ENCODE results near the gene ZNF697. TPM values are rescaled to one million over a fixed set of nuclear protein-coding genes. Genes with fewer than 3 reads are reported as not detected.
"Not testable (repeated sequence)": the region's sequence is repeated elsewhere in the genome, so short reads cannot be mapped to it uniquely, and the experiment has no call there.

The ZNF697 gene
- polyA plus RNA-seq, 1 experiment: 12.9 TPM

DNA sequence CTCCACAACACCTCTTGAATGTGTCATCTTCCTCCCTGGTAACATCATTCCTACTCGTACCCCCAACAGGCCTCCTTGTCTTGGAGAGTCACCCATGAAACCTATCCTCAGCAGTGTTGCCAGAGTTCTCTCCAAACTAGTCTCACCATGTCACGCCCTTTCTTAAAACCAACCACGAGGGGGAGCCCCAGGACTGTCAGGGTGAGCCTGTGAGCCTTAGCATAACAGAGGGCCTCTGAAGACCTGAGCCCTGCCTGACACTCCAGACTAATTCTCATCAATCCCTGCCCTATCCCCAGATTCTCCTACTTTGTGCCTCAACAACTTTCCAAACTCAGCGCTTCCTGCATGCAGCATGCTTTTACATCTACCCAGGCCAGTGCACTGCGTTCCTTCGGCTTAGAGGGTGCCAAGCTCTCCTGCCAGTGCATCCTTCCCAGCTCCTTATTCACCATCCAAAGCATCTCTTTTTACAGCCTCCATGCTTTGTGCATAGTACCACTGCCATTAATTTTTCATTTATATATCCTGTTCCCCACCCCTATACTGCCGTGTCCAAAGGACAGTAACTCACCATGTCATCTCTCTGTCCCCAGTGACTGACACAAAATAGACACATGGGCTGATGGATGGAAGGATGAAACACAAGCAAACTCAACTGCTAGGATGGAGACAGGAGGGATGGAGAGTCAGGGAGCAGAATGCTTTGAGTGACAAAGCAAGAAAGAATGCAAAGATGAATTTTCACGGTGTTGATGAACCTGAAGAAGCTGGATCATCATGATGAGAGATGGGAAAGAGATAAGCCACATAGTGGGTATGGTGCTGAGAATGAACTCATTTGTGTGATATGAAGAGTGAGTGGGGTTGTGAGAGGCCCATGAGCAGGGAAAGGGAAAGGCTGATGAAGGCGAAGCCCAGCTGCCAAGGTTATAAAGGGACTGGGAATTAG lies 34.0 kb downstream of the ZNF697 start:
- POLR2A ChIA-PET: interaction anchor here (0.7 to 1.6 kb wide), 2 partner anchors 31 to 61 kb away, joined by 3 to 8 read pairs; no protein-coding TSS in a partner anchor
- CTCF ChIA-PET: interaction anchor here (0.7 to 5.4 kb wide), 18 partner anchors 8 to 242 kb away, joined by 3 to 107 read pairs (median 6); partner anchors contain the start of genes PHGDH and ZNF697

DNA sequence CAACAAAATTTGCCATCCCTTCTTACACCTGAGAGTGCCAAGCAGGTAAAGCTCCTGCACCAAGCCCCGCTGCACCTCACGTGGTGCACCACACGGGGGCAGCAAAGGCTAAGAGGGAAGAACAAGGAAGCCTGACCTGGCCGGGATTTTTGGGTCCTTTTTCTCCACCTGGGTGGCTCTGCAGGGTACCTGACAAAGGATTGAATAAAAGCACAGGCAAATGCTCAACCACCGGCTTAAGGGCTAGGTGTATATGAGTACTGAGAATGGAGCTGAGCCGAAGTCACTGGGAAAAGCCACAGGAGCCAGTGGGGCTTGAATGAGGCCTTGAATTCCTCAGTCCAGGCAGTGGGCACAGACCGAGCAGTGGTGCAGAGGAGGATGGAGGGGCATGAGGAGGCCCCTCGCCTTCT lies 36.4 kb downstream of the ZNF697 start:
- TF ChIP-seq, protein P1, sequence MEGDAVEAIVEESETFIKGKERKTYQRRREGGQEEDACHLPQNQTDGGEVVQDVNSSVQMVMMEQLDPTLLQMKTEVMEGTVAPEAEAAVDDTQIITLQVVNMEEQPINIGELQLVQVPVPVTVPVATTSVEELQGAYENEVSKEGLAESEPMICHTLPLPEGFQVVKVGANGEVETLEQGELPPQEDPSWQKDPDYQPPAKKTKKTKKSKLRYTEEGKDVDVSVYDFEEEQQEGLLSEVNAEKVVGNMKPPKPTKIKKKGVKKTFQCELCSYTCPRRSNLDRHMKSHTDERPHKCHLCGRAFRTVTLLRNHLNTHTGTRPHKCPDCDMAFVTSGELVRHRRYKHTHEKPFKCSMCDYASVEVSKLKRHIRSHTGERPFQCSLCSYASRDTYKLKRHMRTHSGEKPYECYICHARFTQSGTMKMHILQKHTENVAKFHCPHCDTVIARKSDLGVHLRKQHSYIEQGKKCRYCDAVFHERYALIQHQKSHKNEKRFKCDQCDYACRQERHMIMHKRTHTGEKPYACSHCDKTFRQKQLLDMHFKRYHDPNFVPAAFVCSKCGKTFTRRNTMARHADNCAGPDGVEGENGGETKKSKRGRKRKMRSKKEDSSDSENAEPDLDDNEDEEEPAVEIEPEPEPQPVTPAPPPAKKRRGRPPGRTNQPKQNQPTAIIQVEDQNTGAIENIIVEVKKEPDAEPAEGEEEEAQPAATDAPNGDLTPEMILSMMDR (IDR thresholded peaks at IDR 0.05; ENCODE audit: low read depth, low read length): peak; percentile 93
- H3K27ac ChIP-seq (ENCODE audit: low read depth, low read length): no peak overlapping the region
- DNase-seq (ENCODE audit: low read depth, low spot score): no peak
- ChIA-PET CTCF (interaction anchor here (0.6 to 4.0 kb wide), 23 partner anchors 9 to 168 kb away, joined by 3 to 84 read pairs (median 5); partner anchors contain the start of genes PHGDH and ZNF697), POLR2A (no interaction called here)
- peaks cover 3% of the 10 kb centered on the region for H3K27me3 ChIP-seq (ENCODE audit: control insufficient read depth, insufficient read depth, low read length)
- H3K9me3 ChIP-seq (ENCODE audit: control insufficient read depth, insufficient read depth, low read length): no peaks in the 10 kb centered on the region
- no peak overlapping the region for H3K4me3 ChIP-seq (ENCODE audit: low read depth, low read length)

More for the DNA sequence above, 34.0 kb downstream of the ZNF697 start:
- TF ChIP-seq, protein P1 (IDR thresholded peaks at IDR 0.05; ENCODE audit: low read depth, low read length): peak; percentile 84
- no peaks in the 10 kb centered on the region for H3K9me3 ChIP-seq (ENCODE audit: control insufficient read depth, insufficient read depth, low read length)
- peaks cover 3% of the 10 kb centered on the region for H3K27me3 ChIP-seq (ENCODE audit: control insufficient read depth, insufficient read depth, low read length)
- no peak overlapping the region for H3K4me3 ChIP-seq (ENCODE audit: low read depth, low read length)
- DNase-seq (ENCODE audit: low read depth, low spot score): peak; percentile 75
- no peak overlapping the region for H3K27ac ChIP-seq (ENCODE audit: low read depth, low read length)

DNA sequence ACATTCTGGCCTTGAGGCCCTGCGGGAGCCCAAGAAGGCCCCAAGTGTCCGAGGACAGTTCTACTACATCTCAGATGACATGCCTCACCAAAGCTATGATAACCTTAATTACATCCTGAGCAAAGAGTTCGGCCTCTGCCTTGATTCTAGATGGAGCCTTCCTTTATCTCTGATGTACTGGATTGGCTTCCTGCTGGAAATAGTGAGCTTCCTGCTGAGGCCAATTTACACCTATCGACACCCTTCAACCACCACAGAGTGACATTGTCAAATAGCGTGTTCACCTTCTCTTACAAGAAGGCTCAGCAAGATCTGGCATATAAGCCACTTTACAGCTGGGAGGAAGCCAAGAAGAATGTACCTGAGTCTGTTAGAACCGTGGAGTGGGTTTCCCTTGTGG lies 39.2 kb downstream of the ZNF697 start:
- H3K4me3 ChIP-seq (ENCODE audit: low read depth, low read length); POLR2A ChIA-PET; H3K27ac ChIP-seq (ENCODE audit: low read depth, low read length); H3K9me3 ChIP-seq (ENCODE audit: control insufficient read depth, insufficient read depth, low read length); H3K27me3 ChIP-seq (ENCODE audit: control insufficient read depth, insufficient read depth, low read length); DNase-seq (ENCODE audit: low read depth, low spot score): not testable (repeated sequence)
- CTCF ChIA-PET: interaction anchor here (0.6 to 4.0 kb wide), 5 partner anchors 30 to 468 kb away, joined by 3 to 78 read pairs (median 4); partner anchors contain the start of gene WARS2

DNA sequence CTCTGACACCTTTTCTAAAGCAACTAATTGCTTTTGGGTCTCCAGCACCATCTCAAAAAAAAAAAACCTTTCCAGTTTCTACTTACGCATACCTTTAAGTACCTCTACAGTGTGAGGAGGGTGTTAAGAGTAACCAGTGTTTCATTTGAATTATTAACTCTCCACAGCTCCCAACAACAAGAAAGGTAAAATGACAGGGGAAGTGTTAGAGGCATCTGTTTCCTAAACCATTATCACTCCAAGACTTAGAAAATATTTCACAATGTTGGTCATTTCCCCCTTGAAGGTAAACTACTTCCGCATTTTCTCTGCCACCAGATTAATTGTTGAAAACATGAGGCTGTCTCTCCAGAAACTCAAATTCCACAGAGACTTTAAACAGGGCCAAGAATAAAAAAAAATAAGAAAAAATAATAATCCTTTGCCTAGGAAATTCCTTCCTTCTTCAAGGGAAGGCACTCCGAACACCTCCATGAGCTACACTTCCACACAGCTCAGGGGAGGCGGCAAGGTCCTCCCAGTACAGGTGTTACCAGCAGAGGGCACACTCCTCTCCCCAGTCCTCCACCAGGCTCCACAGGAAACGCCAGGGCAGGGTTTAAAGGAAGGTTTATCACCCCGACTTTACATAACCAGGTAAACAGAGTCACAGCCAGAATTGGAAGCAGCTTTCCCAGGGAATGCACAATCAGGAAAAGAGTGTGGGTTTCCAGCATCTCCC lies 40.8 kb downstream of the ZNF697 start:
- H3K4me3 ChIP-seq (ENCODE audit: low read depth, low read length); H3K27me3 ChIP-seq (ENCODE audit: control insufficient read depth, insufficient read depth, low read length); POLR2A ChIA-PET; H3K27ac ChIP-seq (ENCODE audit: low read depth, low read length); DNase-seq (ENCODE audit: low read depth, low spot score); H3K9me3 ChIP-seq (ENCODE audit: control insufficient read depth, insufficient read depth, low read length): not testable (repeated sequence)
- CTCF ChIA-PET: interaction anchor here (1.0 kb wide), 1 partner anchor 131 kb away, joined by 3 read pairs; no protein-coding TSS in a partner anchor

DNA sequence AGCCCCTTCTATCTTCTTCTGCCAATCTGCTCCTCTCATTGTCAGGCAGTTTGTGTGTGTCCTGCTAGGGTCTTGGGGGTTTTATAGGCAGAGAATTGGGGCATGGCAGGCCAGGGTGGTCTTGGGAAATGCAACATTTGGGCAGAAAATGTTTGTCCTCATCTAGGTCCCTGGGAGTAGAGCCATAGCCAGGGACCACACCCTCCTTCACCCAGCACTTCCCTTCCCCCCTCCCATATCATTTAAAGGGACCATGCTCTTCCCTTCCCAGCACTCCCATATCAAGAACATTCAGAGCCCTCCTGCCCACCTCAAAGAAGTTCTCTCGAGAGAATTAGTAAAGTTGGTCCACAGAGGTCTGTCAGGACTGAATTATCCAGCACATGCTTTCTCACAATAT lies 41.7 kb downstream of the ZNF697 start:
- H3K27me3 ChIP-seq (ENCODE audit: control insufficient read depth, insufficient read depth, low read length): peaks cover 2% of the 10 kb centered on the region
- no peak overlapping the region for H3K4me3 ChIP-seq (ENCODE audit: low read depth, low read length)
- TF ChIP-seq, protein P1 (IDR thresholded peaks at IDR 0.05; ENCODE audit: low read depth, low read length): no peak
- ChIA-PET POLR2A (no interaction called here), CTCF (interaction anchor here (0.6 to 1.1 kb wide), 3 partner anchors 9 to 130 kb away, joined by 3 to 4 read pairs (median 3); no protein-coding TSS in a partner anchor)
- H3K9me3 ChIP-seq (ENCODE audit: control insufficient read depth, insufficient read depth, low read length): no peaks in the 10 kb centered on the region
- DNase-seq (ENCODE audit: low read depth, low spot score): no peak
- no peak overlapping the region for H3K27ac ChIP-seq (ENCODE audit: low read depth, low read length)
